ENCODE results near the gene PPT1.
A peak's percentile ranks its signal among the peaks of the same experiment; 100 is the strongest.

The PPT1 gene

GRCh38 chr1:40096977-40097782 lies at the start of gene PPT1:
Gene PPT1, minus strand, starts transcription at chr1:40097252. Its CDS starts 14 bp downstream, at chr1:40097238.
- peak; percentile 73 for DNase-seq

GRCh38 chr1:40143891-40144575 lies 47.0 kb upstream of the PPT1 start:
- peak; percentile 73 for DNase-seq

GRCh38 chr1:40141878-40142535 lies 45.0 kb upstream of the PPT1 start:
- DNase-seq, result peak; percentile 34

- DNase-seq, result peak; percentile 67
Measured at GRCh38 chr1:40140211-40140973, 43.3 kb upstream of the PPT1 start.

- DNase-seq, result no peak
Measured at GRCh38 chr1:40133839-40134238, 36.8 kb upstream of the PPT1 start.

- DNase-seq, result no peak
Measured at GRCh38 chr1:40133312-40133665, 36.2 kb upstream of the PPT1 start.

GRCh38 chr1:40132383-40133311 lies 35.6 kb upstream of the PPT1 start:
- no peak for DNase-seq

GRCh38 chr1:40130892-40131291 lies 33.8 kb upstream of the PPT1 start:
- peak; percentile 72 for DNase-seq

- no peak for DNase-seq
Measured at GRCh38 chr1:40122855-40123254, 25.8 kb upstream of the PPT1 start.

- DNase-seq, result no peak
Measured at GRCh38 chr1:40120128-40120527, 23.1 kb upstream of the PPT1 start.

GRCh38 chr1:40114400-40114799 lies 17.3 kb upstream of the PPT1 start:
- DNase-seq, result no peak

GRCh38 chr1:40110389-40110788 lies 13.3 kb upstream of the PPT1 start:
- no peak for DNase-seq

GRCh38 chr1:40107290-40107959 lies 10.4 kb upstream of the PPT1 start:
- no peak for DNase-seq

- DNase-seq, result no peak
Measured at GRCh38 chr1:40105028-40105427, 8.0 kb upstream of the PPT1 start.

- DNase-seq, result no peak
Measured at GRCh38 chr1:40102896-40103295, 5.8 kb upstream of the PPT1 start.

GRCh38 chr1:40102038-40102437 lies 5.0 kb upstream of the PPT1 start:
- no peak for DNase-seq

GRCh38 chr1:40096646-40096976 lies 441 bp downstream of the PPT1 start:
- no peak for DNase-seq

GRCh38 chr1:40095806-40096205 lies 1.2 kb downstream of the PPT1 start:
- DNase-seq, result no peak

GRCh38 chr1:40094466-40095110 lies 2.5 kb downstream of the PPT1 start:
- DNase-seq, result no peak

GRCh38 chr1:40092706-40093639 lies 4.1 kb downstream of the PPT1 start:
- no peak for DNase-seq
